Measurements from ENCODE around the gene CLEC2B. TPM values are rescaled to one million over a fixed set of nuclear protein-coding genes. Genes with fewer than 3 reads are reported as not detected.
"Not testable (repeated sequence)": the region's sequence is repeated elsewhere in the genome, so short reads cannot be mapped to it uniquely, and the experiment has no call there.

The CLEC2B gene
- 19.7 and 22.7 TPM in 2 replicates for total RNA-seq (2014; rRNA removed; shearing (Covaris generic))

DNA sequence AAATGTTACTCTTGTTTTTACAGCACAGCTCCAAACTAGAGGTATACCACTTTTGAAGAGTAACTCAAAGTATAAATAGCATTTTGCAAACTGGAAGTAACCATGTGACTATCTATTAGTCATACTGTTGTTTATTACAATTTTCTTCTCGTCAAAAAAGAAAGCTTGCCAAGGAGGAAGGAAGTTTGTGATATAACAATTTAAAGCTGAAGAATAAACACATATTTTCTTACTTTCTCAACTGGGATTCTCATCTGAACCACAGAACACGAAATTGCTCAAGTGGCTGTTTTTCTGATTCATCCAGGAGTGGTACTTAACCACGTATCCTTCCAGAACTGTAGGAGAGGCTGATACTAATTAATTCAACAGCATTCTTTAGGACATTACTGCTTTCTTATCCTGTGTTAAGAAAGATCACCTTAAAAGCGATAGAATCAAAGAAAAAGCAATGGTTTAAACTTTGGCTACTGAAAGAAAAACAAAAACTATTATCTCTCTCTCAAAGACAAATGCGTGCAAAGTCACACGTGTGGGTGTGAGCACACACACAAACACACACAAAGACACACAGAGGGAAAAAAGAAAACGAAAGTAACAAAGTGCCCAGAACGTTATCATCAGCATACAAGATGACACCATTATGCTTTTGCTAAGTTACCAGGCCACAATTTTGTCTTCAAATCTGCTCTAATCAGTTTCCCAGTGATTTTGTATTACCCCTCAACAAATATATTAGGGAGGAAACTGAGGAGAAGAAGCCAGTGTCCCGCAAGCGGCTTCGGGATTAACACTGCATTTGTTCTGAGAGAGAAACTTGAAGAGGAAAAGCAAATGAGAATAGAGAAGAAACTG is at the start of gene CLEC2B:
Gene CLEC2B (minus strand): TSS at position 48 of the 855 bp plus-strand sequence.
- DNase-seq (ENCODE audit: low spot score): peak; percentile 66

DNA sequence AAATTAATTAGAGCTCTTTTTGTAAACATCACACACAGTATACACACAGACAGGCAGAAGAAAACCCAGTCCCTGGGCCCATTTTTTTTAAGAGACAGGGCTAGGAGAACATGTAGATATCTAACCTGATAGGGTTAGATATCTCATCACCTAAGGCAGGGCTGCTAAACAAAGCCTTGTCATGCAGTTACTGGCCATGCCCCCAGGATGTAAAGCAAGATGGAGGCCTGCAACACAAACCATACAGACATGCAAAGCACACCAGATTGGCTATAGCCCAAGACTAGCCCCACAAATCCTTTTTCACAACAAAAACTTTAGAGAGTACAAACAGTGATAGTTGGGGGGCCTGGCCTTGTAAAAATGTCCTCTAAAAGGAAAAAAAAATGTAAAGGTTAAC is 42.6 kb upstream of the CLEC2B start:
- no peak for DNase-seq (ENCODE audit: low spot score)

DNA sequence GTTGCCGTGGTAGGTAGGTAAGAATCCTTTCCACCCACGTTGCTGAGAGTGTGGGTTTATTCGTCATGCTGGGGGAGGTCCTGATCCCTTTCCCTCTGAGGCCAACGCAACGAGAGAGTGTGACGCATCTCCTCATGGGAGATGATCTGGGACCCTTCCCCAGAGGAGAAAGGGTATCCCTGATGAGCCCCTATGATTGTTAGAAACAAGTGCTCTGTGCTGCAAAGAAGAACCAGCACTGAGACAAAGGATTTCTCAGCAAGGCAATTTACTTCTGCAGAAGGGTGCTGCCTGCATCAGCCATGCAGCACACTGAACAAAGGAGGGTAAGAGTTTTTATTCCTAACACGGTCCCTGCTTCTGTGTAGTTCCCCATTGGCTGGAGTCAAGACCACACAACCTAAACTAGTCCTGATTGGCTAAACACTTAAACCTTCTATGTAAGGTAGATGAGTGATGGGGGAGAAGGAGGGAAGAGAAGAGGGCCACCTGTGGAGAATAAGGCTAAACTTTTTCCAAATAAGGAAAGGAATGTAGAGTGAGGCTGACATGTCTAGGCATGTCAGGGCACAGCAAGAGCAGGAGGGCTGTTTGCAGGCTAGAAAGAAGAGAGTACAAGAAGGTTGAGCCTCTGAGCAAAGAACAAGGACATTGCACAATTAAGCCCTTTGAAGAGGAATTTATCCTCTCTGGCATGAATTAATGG is 41.7 kb upstream of the CLEC2B start:
- DNase-seq (ENCODE audit: low spot score): no peak

DNA sequence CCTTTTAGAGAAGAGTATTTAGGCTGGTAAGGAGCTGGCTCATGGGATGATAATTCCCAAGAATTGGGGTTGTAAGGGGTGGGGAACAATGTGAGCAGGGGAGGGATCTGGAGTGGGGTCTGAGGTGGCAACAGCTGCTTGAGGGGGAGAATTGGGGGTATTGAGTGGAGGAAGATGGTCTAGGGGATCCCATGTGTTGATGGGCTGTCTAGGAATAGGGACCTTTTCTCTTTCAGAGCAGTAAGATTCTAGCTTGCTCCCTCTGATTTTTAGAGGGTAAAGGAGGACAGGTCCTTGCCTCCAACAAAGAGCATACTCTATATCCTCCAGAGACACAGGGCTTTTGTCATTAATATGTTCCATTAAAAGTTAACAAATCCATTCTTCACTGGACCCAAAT is 40.6 kb upstream of the CLEC2B start:
- DNase-seq (ENCODE audit: low spot score): no peak

DNA sequence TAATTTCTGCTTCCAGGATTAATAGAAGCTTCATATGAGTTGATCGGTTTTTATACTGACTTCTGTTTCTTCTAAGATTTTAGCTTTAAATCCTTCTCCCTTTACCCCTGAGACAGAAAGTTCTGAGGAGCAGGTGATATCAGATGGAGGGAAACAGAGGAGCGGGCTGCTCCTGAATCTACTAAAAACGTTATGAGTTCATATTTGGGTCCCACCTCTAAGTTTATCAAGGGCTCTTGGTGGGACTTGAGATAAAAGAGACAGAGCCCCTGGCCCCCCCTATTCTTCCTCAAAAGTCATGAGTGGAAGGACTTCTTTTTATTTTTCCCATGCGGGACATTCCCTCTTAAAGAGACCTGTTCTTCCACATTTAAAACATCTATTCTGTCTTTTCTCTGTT is 39.2 kb upstream of the CLEC2B start:
- DNase-seq (ENCODE audit: low spot score): no peak

DNA sequence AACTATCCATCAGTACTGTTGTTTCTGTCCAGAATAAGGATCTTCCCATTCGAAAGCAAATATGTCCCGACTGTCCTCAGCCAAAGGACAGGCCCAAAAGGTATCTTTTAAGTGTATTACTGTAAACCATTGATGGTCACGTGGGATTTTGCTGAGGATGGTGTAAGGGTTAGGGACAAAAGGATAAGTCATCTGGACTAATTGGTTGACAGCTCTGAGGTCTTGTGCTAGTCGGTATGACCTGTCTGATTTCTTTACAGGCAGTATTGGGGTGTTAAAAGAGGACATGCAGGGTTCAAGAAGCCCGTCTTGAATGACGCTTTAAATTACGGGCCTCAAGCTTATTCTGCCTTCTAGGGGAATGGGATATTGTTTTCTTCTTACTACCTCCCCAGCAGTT is 38.6 kb upstream of the CLEC2B start:
- no peak for DNase-seq (ENCODE audit: low spot score)

DNA sequence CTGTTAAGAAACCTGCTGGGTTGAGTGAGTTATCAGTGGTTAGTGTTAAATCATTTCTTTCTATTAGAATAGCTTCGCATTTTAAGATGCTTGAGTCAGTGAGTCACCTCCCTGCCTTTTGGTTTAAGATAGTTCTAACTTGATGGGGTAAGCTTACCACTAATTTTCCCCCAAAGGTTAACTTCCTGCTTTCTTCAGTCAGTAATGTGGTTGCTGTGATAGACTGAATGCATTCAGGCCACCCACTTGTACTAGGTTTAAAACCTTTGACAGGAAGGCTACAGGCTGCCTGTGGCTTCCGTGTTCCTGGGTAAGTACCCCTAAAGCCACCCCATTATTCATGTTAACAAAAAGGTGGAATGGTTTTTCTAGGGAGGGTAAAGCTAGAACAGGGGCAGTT is 37.7 kb upstream of the CLEC2B start:
- no peak for DNase-seq (ENCODE audit: low spot score)

DNA sequence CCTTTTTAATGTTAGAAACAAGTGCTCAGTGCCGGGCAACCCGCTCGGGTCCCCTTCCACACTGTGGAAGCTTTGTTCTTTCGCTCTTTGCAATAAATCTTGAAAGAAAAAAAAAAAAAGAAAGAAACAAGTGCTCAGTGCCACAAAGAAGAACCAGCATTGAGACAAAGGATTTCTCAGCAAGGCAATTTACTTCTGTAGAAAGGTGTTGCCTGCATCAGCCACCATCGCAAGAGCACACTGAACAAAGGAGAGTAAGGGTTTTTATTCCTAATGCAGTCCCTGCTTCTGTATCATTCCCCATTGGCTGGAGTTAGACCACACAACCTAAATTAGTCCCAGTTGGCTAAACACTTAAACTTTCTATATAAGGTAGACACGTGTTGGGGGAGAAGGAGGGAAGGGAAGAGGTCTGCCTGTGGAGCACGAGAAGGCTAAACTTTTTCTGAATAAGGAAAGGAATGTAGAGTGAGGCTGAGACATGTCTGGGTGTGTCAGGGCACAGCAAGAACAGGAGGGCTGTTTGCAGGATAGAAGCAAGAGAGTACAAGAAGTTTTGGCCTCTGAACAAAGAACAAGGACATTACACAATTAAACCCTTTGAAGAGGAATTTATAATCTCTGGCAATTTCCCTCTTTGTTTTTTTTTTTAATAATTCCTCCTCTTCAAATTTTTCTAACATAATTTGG is 33.5 kb upstream of the CLEC2B start:
- DNase-seq (ENCODE audit: low spot score): no peak

DNA sequence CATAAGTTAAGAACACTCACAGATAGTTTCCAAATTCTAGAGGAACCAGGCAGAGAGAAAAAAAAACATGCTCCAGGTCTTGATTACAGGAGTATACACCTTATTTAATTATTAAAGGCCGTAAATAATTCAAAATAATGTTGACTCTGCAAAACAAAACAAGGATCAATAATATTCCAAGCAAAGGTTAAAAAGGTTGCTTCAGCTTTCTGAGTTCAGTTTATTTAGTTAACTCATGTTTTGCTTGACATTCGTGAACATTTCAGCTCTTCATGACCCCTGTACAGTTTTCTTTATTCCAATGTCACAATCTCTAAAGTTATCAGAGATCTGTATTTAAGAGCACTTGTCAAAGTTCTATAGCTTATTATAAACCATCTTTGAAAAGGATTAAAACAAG is 31.8 kb upstream of the CLEC2B start:
- no peak for DNase-seq (ENCODE audit: low spot score)

DNA sequence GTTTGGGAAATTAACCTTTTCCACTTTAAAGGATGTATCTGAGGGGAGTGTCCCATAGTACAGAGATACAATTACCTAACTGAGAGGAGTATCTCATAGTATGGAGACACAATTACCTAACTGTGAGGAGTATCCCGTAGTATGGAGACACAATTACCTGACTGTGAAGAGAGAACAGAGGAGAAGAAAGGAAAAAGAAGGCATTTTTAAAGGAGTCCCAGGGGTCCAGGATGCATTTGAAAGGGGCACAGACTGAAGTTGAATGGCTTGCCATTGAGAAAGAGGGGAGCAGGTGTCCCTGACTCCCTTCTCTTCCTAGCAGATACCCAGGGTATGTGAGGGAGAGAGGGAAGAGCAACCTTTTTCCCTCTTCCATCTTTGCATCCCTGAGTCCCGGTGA is 30.1 kb upstream of the CLEC2B start:
- DNase-seq (ENCODE audit: low spot score): no peak

DNA sequence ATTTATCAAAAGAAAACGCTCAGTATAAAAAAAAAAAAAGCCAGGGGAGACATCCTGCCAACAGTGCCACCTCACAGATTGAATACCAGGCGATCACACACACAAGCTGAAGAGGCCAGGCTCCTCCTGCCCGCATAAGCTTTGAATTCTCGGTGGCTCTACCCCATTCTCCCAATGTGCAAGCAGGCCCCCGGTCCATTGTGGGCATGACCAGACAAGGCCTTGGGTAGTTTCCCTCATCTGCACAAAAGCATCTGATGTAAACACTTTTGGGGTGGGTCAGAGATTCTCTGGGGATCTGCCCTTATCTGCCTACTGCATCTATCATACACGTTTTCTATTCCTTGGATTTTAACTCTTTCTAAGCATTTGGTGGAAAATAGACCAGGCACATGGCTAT is 28.4 kb upstream of the CLEC2B start:
- DNase-seq (ENCODE audit: low spot score): no peak

DNA sequence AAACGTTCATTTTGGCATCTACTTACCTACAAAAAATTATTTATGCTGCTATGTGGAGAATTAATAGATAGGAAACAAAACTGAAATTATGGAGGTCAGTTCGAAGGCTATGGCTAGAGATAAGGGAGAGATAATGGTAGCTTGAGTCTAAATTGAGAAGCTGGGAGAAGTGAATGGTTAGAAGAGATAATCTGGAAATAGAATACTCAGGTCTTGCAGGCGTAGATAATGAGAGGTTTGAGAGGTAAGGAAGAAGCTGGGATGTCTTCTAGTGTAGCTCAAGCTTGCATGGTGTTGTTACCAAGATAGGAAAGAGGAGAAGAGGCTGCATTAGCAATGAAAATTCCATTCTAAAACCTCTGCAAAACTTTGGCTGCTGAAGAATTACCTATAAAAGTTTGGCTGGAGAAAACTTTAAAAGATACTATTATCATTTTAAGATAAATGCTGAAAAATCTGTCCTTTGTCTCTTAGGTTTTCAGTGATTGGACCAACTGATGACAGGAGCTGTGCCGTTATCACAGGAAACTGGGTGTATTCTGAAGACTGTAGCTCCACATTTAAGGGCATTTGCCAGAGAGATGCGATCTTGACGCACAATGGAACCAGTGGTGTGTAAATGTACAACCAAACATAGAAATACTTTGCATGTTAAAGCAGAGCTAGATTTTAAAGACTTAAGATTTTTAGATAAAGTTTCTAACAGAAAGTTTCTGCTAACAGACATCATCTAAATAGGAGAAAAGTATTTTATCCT is 26.2 kb upstream of the CLEC2B start:
- no peak for DNase-seq (ENCODE audit: low spot score)

DNA sequence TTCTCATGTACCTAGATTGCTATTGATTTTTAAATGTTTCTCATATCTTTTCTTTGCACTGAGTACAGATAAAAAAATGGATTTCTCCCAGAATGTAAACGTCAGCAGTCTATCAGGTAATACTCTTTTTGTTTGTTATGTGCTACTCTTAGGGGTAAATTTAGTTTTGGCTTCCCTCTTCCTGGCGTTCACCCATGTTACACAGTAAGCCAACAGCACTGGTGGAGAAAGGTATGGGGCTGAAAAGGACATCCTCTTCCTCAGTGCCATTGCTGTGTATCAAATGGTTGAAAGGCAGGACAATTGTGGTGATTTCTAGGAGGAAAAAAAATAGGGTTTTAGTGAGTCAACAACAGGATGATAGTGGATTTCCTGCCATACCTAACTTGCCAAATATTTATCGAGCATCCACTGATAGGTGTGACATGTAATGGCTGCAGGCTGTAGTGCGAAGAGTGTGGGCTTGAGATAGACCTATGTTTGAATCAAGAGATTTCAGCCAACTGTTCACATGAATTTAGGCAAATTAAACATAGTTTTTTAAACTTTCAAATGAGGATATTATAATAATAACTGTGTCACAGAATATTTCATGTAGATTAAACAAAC is 19.6 kb upstream of the CLEC2B start:
- DNase-seq (ENCODE audit: low spot score): no peak

DNA sequence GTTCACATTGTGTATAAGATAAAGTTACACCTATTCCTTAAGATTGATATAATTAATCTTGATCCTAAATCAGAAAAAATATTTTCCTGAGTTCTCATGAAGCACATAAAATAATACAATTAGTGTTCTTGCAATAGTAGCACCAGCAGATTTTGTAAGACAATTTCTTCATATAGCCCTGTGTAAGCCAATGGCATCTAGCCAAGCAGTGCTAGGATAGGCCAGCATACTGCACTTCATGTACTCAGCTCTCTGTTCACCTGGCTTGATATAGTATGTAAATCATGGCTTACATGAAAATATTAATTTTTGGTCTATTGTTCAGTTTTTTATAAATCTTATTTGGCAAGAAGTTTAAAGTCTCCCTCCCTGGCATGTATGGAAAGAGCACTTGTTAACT is 14.0 kb upstream of the CLEC2B start:
- no peak for DNase-seq (ENCODE audit: low spot score)

DNA sequence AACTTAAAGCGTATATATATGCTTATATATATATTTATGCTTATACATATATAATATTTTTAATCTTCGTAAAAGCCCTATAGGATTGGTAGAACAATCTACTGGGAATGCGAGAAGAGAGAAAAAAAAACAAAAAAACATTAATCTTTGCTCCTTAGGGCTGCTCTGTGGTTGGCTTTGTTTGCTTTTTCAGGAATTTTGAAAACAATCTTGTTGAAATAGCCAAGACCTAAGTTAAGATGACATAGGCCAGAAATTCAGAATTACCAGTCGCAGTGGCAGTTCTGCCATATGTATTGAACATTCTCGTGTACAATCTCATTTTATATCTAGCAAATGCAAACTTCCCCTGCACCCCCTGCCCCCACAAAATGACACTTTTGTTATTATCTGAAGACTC is 12.8 kb upstream of the CLEC2B start:
- DNase-seq (ENCODE audit: low spot score): no peak

DNA sequence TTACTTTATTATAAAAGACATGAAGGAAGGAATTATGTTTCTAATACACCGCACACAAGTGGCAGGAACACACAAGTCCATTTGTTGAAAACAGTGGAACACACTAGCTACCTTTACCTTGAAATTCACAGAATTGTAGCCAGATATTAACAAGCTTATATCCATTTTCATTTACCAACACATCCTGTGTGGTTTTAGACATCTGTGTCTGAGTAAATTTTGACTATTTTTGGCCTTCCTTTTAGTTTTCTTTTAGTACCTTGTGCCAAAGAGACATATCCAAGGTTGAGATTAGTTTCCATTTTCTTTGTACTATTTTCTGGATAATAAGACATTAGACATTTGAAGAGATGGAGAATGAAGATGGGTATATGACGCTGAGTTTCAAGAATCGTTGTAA is 12.1 kb upstream of the CLEC2B start, which contains the start of gene KLRF2:
Gene KLRF2 (plus strand): TSS at position 244 of the 400 bp plus-strand sequence. CDS start 107 bp downstream, at position 351.
- no peak for DNase-seq (ENCODE audit: low spot score)

DNA sequence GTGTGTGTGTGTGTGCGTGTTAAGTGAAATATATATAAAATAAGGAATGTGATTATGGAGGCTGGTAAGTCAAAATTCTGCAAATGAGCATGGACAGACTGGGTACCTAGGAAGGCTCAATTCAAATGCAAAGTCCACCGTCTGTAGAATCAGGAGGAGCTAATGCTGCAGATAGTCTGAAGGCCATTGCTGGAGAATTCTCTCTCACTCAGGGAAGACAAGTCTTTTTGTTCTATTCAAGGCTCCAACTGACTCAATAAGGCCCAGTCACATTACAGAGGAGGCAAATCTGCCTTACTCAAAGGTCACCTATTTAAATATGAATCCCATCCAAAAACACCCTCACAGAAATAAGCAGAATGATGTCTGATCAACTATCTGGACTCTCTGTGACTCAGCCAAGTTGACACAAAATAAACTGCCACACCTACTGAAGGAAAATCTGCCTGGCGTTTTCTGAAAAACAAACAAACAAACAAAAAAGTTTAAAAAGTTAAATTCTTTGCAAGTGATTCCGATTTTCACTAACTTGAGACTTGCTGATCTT is 11.5 kb upstream of the CLEC2B start:
- no peak for DNase-seq (ENCODE audit: low spot score)

DNA sequence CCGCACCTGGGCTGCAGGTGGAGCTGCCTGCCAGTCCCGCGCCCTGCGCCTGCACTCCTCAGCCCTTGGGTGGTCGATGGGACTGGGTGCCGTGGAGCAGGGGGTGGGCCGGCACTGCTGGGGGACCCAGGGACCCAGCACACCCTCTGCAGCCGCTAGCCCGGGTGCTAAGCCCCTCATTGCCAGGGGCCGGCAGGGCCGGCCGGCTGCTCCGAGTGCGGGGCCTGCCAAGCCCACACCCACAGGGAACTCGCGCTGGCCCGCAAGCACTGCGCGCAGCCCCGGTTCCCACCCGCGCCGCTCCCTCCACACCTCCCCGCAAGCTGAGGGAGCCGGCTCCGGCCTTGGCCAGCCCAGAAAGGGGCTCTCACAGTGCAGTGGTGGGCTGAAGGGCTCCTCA is 7.0 kb upstream of the CLEC2B start:
- not testable (repeated sequence) for DNase-seq (ENCODE audit: low spot score)

DNA sequence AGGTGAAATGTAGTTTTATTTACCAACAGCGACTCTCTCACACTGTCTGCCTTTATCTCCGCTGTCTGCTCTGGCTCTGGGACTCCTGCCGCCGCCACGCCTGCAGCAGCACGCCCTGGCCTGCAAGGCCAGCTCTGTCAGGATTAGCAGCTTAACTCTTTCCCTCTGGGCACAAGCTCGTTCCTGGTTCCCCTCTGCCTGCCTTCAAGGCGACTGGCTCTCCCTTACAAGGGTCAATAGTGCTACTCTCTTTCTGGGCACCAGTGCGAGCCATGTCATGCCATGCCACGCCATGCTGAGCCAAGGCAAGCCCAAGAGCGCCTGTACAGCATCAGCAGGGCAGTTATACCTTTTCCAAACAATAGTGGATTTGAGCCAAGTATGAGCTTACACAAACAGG is 3.6 kb upstream of the CLEC2B start:
- no peak for DNase-seq (ENCODE audit: low spot score)

DNA sequence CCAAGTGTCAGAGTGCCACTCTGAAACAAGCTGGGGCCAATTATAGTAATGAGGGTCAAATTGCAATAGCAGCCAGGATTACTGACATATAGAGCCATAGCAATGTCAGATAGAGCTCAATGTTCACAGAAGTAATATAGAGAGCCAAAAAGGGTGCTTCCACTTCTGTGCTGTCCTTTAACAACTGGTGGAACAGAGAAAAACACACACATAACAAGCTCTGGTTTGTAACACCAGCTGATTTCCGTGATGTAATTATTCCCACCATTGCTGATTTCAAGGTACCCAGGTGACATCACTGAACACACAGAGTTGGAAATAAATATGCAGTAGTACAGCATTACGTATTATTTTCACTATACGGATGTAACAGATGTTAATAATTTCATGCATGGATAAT is 3.0 kb upstream of the CLEC2B start:
- no peak for DNase-seq (ENCODE audit: low spot score)

DNA sequence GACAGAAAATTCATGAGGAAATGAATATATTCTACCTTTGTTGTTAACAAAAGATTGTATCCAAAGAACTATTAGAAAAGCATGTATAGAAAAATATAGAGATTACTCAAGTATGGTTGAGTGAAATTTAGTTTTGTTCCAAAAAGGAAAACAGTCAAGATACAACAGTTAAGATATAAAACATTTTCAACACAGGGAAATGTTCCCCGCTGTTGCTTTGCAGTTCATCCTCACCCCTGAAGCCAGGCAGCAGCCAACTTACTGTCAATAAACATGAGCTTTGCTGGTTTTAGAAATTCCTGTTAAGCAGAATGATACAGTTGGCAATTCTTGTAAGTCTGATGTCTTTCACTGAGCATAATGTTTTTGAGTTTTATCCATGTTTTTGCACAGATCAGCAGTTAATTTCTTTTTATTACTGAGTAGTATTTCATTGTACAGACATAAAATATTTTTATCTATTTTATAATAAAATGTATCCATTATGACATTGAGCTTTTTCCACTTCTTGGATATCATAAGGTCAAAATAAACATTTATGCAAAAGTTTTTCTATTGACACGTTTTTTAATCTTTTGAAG is 1.2 kb upstream of the CLEC2B start:
- peak; percentile 37 for DNase-seq (ENCODE audit: low spot score)

Measured in A172 (cell line).